ENCODE results near the gene SYCE3. TPM values are rescaled to one million over a fixed set of nuclear protein-coding genes. Genes with fewer than 3 reads are reported as not detected.

SYCE3 gene
- total RNA-seq, 1 experiment from 2014 or later, result not detected

DNA sequence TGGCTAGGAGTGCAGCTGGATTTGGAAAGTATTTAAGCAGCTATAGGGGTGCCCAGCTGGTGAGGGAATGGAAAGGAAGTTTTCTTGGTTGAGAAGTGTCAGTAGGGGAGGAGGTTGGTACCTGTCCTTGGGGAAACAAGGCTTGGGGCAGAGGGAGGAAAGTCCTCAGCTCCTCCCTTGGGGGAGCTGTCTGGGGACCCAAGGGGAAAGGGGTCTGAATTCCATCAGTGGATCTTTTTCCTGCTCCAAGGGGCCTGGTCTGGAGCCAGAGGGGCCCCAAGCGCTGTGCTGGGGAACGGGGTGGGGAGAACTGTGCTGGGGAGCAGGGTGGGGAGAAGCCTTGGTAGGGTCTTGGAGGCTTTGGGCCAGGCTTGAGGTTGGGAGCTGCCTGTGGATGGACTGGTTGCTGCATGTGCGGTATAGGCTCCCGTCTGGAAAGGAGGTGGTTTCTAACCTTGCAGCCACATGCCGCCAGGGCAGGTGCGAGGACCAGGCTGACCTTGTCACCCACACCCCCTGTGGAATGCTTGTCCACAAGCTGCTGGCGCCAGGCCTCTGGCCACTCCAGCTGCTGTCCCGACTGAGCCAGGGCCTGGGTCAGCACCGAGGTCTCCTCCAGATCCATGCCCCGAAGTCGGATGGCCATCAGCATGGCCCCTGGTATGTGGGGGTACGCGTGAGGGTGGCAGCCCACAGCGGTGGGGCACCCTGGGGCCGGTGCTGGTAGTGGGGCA is 33.9 kb downstream of the SYCE3 start:
- H3K36me3 ChIP-seq (ENCODE audit: insufficient read depth, low read length, poor library complexity, severe bottlenecking), result peaks cover 10% of the 10 kb centered on the region
- H3K27me3 ChIP-seq (replicated peaks; ENCODE audit: insufficient read depth, low read depth, low read length, poor library complexity), result peaks cover 23% of the 10 kb centered on the region
- H3K9me3 ChIP-seq (ENCODE audit: low read depth, low read length, poor library complexity, severe bottlenecking), result no peaks in the 10 kb centered on the region
- H3K4me1 ChIP-seq (ENCODE audit: insufficient read depth, low read length, poor library complexity, severe bottlenecking), result peaks cover 30% of the 10 kb centered on the region
- DNase-seq (ENCODE audit: low spot score), result no peak
- POLR2A ChIA-PET (ENCODE audit: low non-redundant PET), result no interaction called here
- no TSS peak for BruUV-seq (replicated peaks)
- no peak overlapping the region for H3K27ac ChIP-seq (ENCODE audit: low read depth, low read length, poor library complexity, severe bottlenecking)
- intact Hi-C loops (cut with micrococcal nuclease; ENCODE audit: unreplicated experiment), result no loop called here
- no peak for TF ChIP-seq EZH2 (IDR thresholded peaks at IDR 0.05; ENCODE audit: borderline replicate concordance, low read depth, low read length, poor library complexity, severe bottlenecking)
- TF ChIP-seq, protein P1, sequence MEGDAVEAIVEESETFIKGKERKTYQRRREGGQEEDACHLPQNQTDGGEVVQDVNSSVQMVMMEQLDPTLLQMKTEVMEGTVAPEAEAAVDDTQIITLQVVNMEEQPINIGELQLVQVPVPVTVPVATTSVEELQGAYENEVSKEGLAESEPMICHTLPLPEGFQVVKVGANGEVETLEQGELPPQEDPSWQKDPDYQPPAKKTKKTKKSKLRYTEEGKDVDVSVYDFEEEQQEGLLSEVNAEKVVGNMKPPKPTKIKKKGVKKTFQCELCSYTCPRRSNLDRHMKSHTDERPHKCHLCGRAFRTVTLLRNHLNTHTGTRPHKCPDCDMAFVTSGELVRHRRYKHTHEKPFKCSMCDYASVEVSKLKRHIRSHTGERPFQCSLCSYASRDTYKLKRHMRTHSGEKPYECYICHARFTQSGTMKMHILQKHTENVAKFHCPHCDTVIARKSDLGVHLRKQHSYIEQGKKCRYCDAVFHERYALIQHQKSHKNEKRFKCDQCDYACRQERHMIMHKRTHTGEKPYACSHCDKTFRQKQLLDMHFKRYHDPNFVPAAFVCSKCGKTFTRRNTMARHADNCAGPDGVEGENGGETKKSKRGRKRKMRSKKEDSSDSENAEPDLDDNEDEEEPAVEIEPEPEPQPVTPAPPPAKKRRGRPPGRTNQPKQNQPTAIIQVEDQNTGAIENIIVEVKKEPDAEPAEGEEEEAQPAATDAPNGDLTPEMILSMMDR (conservative IDR thresholded peaks at IDR 0.05; ENCODE audit: low read depth, low read length), result no peak
- no peak overlapping the region for H3K4me3 ChIP-seq (ENCODE audit: low read depth, low read length, poor library complexity, severe bottlenecking)
- CTCF ChIA-PET, result no interaction called here

- Histone ChIP-seq H3K4me3 (ENCODE audit: low read depth, low read length, poor library complexity, severe bottlenecking) (no peak overlapping the region), H3K36me3 (ENCODE audit: insufficient read depth, low read length, poor library complexity, severe bottlenecking) (peaks cover 17% of the 10 kb centered on the region), H3K4me1 (ENCODE audit: insufficient read depth, low read length, poor library complexity, severe bottlenecking) (peaks cover 30% of the 10 kb centered on the region), H3K27me3 (replicated peaks; ENCODE audit: insufficient read depth, low read depth, low read length, poor library complexity) (peaks cover 23% of the 10 kb centered on the region), H3K9me3 (ENCODE audit: low read depth, low read length, poor library complexity, severe bottlenecking) (no peaks in the 10 kb centered on the region), H3K27ac (ENCODE audit: low read depth, low read length, poor library complexity, severe bottlenecking) (no peak overlapping the region)
- no peak for DNase-seq (ENCODE audit: low spot score)
- TF ChIP-seq, protein P1 (conservative IDR thresholded peaks at IDR 0.05; ENCODE audit: low read depth, low read length), result no peak
- TF ChIP-seq EZH2 (IDR thresholded peaks at IDR 0.05; ENCODE audit: borderline replicate concordance, low read depth, low read length, poor library complexity, severe bottlenecking), result no peak
- ChIA-PET POLR2A (ENCODE audit: low non-redundant PET) (no interaction called here), CTCF (no interaction called here)
- intact Hi-C loops (cut with micrococcal nuclease; ENCODE audit: unreplicated experiment), result no loop called here
- BruUV-seq (replicated peaks), result no TSS peak
Measured at GRCh38 chr22:50527921-50528681, 34.6 kb downstream of the SYCE3 start.

GRCh38 chr22:50526834-50527801 is 35.6 kb downstream of the SYCE3 start:
- H3K27ac ChIP-seq (ENCODE audit: low read depth, low read length, poor library complexity, severe bottlenecking), result peak overlapping the region; percentile 90
- intact Hi-C loops (cut with micrococcal nuclease; ENCODE audit: unreplicated experiment), result no loop called here
- CTCF ChIA-PET, result no interaction called here

More at GRCh38 chr22:50526834-50527801, 35.6 kb downstream of the SYCE3 start:
- DNase-seq (ENCODE audit: low spot score), result no peak
- Histone ChIP-seq H3K4me3 (ENCODE audit: low read depth, low read length, poor library complexity, severe bottlenecking) (peak overlapping the region; percentile 65), H3K4me1 (ENCODE audit: insufficient read depth, low read length, poor library complexity, severe bottlenecking) (peaks cover 30% of the 10 kb centered on the region), H3K9me3 (ENCODE audit: low read depth, low read length, poor library complexity, severe bottlenecking) (no peaks in the 10 kb centered on the region), H3K27me3 (replicated peaks; ENCODE audit: insufficient read depth, low read depth, low read length, poor library complexity) (peaks cover 23% of the 10 kb centered on the region), H3K36me3 (ENCODE audit: insufficient read depth, low read length, poor library complexity, severe bottlenecking) (peaks cover 27% of the 10 kb centered on the region)
- POLR2A ChIA-PET (ENCODE audit: low non-redundant PET), result interaction anchor here (0.6 kb wide), 1 partner anchor 74 kb away, joined by 9 read pairs; no protein-coding TSS in a partner anchor
- TSS peak; percentile 21 for BruUV-seq (replicated peaks)
- TF ChIP-seq EZH2 (IDR thresholded peaks at IDR 0.05; ENCODE audit: borderline replicate concordance, low read depth, low read length, poor library complexity, severe bottlenecking), result no peak
- TF ChIP-seq, protein P1 (conservative IDR thresholded peaks at IDR 0.05; ENCODE audit: low read depth, low read length), result no peak
